Right lobe of liver (tissue), 4 donors: ENCODE data around the gene SLCO2A1.

ENCODE experiments used
- POLR2A ChIP-seq: fragments of 450-650 bp; IDR thresholded peaks from one replicate; pipeline ENCODE4 v1.6.1; 2017; ENCODE audit warnings: antibody characterized with exemption, mild to moderate bottlenecking
- TF ChIP-seq, protein P1 (sequence below), 4 donors: fragments of 200-600 bp in 3 of 4; fragments of 450-650 bp in 1 of 4; IDR thresholded peaks; one replicate each; pipeline versions ENCODE4 v1.5.1 to v1.8.0; 2016 to 2022; ENCODE audit warnings: antibody characterized with exemption in 4 of 4, mild to moderate bottlenecking in 2 of 4
- donor health status: DM: no; HTN: no; CAD: no.
- donor health status: DM: no; HTN: no; CAD: no.
- donor health status: DM: no; HTN: yes; CAD: no.

DNA sequence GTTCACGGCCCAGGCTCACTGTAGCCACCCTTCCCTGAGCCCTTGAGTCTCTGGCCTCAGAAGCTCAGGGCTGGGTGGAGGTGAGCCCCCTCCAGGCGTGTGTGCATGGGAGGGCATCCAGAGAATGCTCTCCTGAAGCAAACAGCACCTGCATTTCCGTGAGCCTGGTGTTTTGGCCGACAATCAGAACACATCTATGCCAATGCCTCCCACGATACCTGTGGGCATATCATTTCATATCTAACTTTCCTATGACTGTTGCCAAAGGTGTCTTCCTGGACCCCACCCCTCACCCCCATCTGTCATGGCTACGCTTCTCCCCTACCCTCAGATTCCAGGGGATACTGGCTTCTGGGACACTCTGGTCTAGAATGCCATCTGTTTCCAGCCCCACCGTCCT, 80.7 kb downstream of the SLCO2A1 start:
- TF ChIP-seq, protein P1, sequence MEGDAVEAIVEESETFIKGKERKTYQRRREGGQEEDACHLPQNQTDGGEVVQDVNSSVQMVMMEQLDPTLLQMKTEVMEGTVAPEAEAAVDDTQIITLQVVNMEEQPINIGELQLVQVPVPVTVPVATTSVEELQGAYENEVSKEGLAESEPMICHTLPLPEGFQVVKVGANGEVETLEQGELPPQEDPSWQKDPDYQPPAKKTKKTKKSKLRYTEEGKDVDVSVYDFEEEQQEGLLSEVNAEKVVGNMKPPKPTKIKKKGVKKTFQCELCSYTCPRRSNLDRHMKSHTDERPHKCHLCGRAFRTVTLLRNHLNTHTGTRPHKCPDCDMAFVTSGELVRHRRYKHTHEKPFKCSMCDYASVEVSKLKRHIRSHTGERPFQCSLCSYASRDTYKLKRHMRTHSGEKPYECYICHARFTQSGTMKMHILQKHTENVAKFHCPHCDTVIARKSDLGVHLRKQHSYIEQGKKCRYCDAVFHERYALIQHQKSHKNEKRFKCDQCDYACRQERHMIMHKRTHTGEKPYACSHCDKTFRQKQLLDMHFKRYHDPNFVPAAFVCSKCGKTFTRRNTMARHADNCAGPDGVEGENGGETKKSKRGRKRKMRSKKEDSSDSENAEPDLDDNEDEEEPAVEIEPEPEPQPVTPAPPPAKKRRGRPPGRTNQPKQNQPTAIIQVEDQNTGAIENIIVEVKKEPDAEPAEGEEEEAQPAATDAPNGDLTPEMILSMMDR (IDR thresholded peaks at IDR 0.05): no peak
- TF ChIP-seq POLR2A: no peak
